B cell (primary cell): ENCODE results near the gene IFT20. TPM values are rescaled to one million over a fixed set of nuclear protein-coding genes. Genes with fewer than 3 reads are reported as not detected.

ENCODE experiments used
- ATAC-seq: fragments of 200-7000 bp; cut with Tn5 transposase; one replicate; pipeline ENCODE4 v1.10.0; 2021; ENCODE audit warnings: low read depth, mild to moderate bottlenecking, moderate number of reproducible peaks, moderate library complexity
- CTCF ChIA-PET: fragments of 350-600 bp; sonication (Branson Sonifier 250); formaldehyde crosslinking; loops from one replicate; lab custom pipeline; 2021; ENCODE audit warnings: antibody characterized with exemption, inconsistent platforms; lab: Charles Lee
- POLR2A ChIA-PET: fragments of 350-600 bp; sonication (Branson Sonifier 250); formaldehyde crosslinking; loops from one replicate; lab custom pipeline; 2021; ENCODE audit warnings: antibody characterized with exemption; lab: Charles Lee
- DNase-seq: peaks from one replicate; pipeline ENCODE4 v3.0.0; 2013
- H2AFZ ChIP-seq: 2 replicates; pipeline ENCODE4 v1.6.1; 2012; ENCODE audit warnings: mild to moderate bottlenecking, low read depth, low read length; ENCODE audit not compliant: insufficient read depth, poor library complexity, severe bottlenecking
- H3K27ac ChIP-seq, 2 donors: 1 replicate in 1 of 2; 2 replicates in 1 of 2; pipeline ENCODE4 v1.5.1; 2012 to 2013; ENCODE audit warnings: low read length in 2 of 2, mild to moderate bottlenecking in 2 of 2, moderate library complexity in 1 of 2
- H3K27me3 ChIP-seq, 4 experiments: fragments of 200-600 bp in 1 of 4; sonication (generic) in 1 of 4; replicated peaks in 1 of 4; 1 replicate in 2 of 4; 2 replicates in 2 of 4; pipeline versions ENCODE4 v1.6.1 to v1.7.0; 2013 to 2016; ENCODE audit warnings: low read length in 3 of 4, mild to moderate bottlenecking in 2 of 4, mixed read lengths in 1 of 4, moderate library complexity in 1 of 4; ENCODE audit not compliant: insufficient read depth in 4 of 4, control insufficient read depth in 3 of 4; ENCODE audit errors: control extremely low read depth in 1 of 4
- H3K36me3 ChIP-seq, 2 experiments: replicated peaks in 1 of 2; 1 replicate in 1 of 2; 2 replicates in 1 of 2; pipeline versions ENCODE4 v1.6.1 to v1.7.1; 2013; ENCODE audit warnings: low read length in 1 of 2; ENCODE audit not compliant: insufficient read depth in 2 of 2, control insufficient read depth in 1 of 2; ENCODE audit errors: control extremely low read depth in 1 of 2, extremely low read depth in 1 of 2
- H3K4me1 ChIP-seq, 2 donors: fragments of 200-600 bp in 1 of 2; sonication (generic) in 1 of 2; 1 replicate in 1 of 2; 2 replicates in 1 of 2; pipeline versions ENCODE4 v1.5.1 to v1.6.1; 2013 to 2017; ENCODE audit warnings: low read length in 2 of 2; ENCODE audit not compliant: control insufficient read depth in 2 of 2, insufficient read depth in 2 of 2
- H3K4me2 ChIP-seq: replicated peaks from 2 replicates; pipeline ENCODE3; 2012; ENCODE audit warnings: mild to moderate bottlenecking, low read depth, low read length; ENCODE audit not compliant: poor library complexity, severe bottlenecking
- H3K4me3 ChIP-seq, 5 experiments: fragments of 200-600 bp in 1 of 5; sonication (generic) in 1 of 5; 1 replicate in 3 of 5; 2 replicates in 2 of 5; pipeline versions ENCODE4 v1.5.1 to v1.7.0; 2011 to 2016; ENCODE audit warnings: low read length in 4 of 5, mild to moderate bottlenecking in 4 of 5, low read depth in 2 of 5, control low read depth in 1 of 5, moderate library complexity in 1 of 5; ENCODE audit not compliant: insufficient read depth in 1 of 5; ENCODE audit errors: control extremely low read depth in 1 of 5, extremely low read depth in 1 of 5
- H3K79me2 ChIP-seq: fragments of 200-600 bp; sonication (generic); one replicate; pipeline ENCODE4 v1.6.0; 2016; ENCODE audit warnings: low read length; ENCODE audit not compliant: control insufficient read depth, insufficient read depth
- H3K9ac ChIP-seq: fragments of 200-600 bp; sonication (generic); 2 replicates; pipeline ENCODE4 v1.6.1; 2017; ENCODE audit warnings: mild to moderate bottlenecking, low read length, moderate library complexity
- H3K9me3 ChIP-seq, 3 donors: one replicate each; pipeline versions ENCODE4 v1.6.1 to v1.7.1; 2013; ENCODE audit warnings: low read length in 2 of 3; ENCODE audit not compliant: control insufficient read depth in 2 of 3, insufficient read depth in 1 of 3; ENCODE audit errors: control extremely low read depth in 1 of 3
- H4K20me1 ChIP-seq: 2 replicates; pipeline ENCODE4 v1.6.0; 2012; ENCODE audit warnings: mild to moderate bottlenecking, low read length; ENCODE audit not compliant: insufficient read depth, control insufficient read depth, poor library complexity, severe bottlenecking
- H3K27ac Mint-ChIP-seq: one replicate; pipeline ENCODE4 v1.8.0; 2021; ENCODE audit warnings: mixed read lengths
- H3K27me3 Mint-ChIP-seq: one replicate; pipeline ENCODE4 v1.8.0; 2021; ENCODE audit warnings: mixed read lengths
- H3K4me1 Mint-ChIP-seq: one replicate; pipeline ENCODE4 v1.8.0; 2021; ENCODE audit warnings: mixed read lengths
- H3K4me3 Mint-ChIP-seq: one replicate; pipeline ENCODE4 v1.8.0; 2021; ENCODE audit warnings: mixed read lengths
- H3K9me3 Mint-ChIP-seq: one replicate; pipeline ENCODE4 v1.8.0; 2022; ENCODE audit warnings: mixed read lengths; ENCODE audit not compliant: insufficient read depth
- EZH2 ChIP-seq: IDR thresholded peaks from 2 replicates; pipeline ENCODE4 v1.6.1; 2012; ENCODE audit warnings: borderline replicate concordance, low read depth, mild to moderate bottlenecking, moderate library complexity, low read length; ENCODE audit not compliant: insufficient read depth, poor library complexity, severe bottlenecking
- WGBS: methylation state at CpG from one replicate; pipeline ENCODE4 v1.1.5; 2013; ENCODE audit warnings: missing lambda C conversion rate; ENCODE audit not compliant: insufficient coverage; 5-methylcytosine and 5-hydroxymethylcytosine counted together
- intact Hi-C: fragments of 100-400 bp; cut with micrococcal nuclease; formaldehyde crosslinking; loops from one replicate; pipeline ENCODE4 v1.10.0; 2022
- polyA plus RNA-seq: library from polyadenylated mRNA; depleted of rRNA; stranded (reverse); fragments of >200 nt; gene quantifications from 2 replicates; pipeline ENCODE4 v1.2.3, GENCODE V29; 2012
- total RNA-seq, 2 donors: library from RNA; stranded (reverse); fragments of 120-200 nt in 1 of 2; gene quantifications; 1 replicate in 1 of 2; 2 replicates in 1 of 2; pipeline versions ENCODE4 v1.2.3 to v1.2.4, GENCODE V29; 2013 to 2022
- TF ChIP-seq, protein P1 (sequence below): fragments of 200-600 bp; IDR thresholded peaks from one replicate; pipeline ENCODE4 v1.8.0; 2022; ENCODE audit warnings: antibody characterized with exemption, mild to moderate bottlenecking

The IFT20 gene
- total and polyA plus RNA-seq, 2 donors (not counting 1 experiment from before 2014, with no cell fraction given) = 35.9 to 52.6 TPM

DNA sequence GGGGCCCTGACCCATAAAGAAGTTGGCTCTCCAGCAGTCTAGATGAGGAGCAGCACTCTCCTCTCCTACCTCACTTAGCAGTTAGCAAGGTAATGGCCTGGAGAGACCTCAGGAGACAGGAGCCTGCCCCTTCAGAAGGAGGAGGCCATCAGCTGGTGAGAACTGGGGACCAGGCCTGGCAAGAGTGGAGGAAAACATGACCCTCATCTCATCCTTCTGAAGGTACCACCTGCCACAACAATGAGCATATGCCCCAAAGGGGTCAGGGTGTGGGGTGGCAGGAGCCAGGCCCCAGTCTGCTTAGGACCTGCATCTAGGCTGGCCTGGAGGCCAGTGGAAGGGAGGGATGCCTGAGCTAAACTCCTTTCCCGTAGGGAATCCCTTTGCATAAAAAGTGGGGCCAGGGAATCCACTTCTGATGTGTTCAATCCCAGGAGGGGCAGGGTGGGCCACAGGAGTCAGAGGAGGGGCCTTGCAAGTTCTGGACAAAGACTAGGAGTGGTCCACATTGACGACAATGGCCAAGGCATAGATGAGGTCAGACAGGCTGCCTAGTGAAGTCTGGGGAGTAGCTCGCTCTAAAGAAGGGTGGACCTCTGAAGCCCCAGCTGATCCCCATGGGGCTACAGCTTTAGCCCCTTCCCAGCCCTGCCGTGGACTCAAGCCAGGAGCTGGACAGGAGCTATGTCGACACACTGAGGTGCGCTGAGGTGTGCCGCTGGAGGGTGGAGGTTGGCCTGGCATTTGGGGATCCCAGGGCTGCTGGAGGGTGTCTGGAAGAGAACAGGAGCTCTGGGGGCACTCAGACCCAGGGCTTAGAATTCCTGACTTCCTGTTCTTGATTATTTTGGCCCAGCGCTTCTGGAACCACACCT is 28.7 kb upstream of the IFT20 start:
- H3K4me1 Mint-ChIP-seq = no peaks in the 10 kb centered on the region
- Histone ChIP-seq H3K9ac (no peak overlapping the region), H3K4me1 (no peaks in the 10 kb centered on the region), H3K27ac (no peak overlapping the region), H3K36me3 (peaks cover 0 to 54% of the 10 kb centered on the region in 2 experiments), H3K4me3 (no peak overlapping the region), H3K27me3 (no peaks in the 10 kb centered on the region), H4K20me1 (peaks cover 12% of the 10 kb centered on the region), H3K79me2 (peaks cover 3% of the 10 kb centered on the region), H3K4me2 (no peak overlapping the region), H3K9me3 (no peaks in the 10 kb centered on the region), H2AFZ (no peak overlapping the region)
- TF ChIP-seq, protein P1, sequence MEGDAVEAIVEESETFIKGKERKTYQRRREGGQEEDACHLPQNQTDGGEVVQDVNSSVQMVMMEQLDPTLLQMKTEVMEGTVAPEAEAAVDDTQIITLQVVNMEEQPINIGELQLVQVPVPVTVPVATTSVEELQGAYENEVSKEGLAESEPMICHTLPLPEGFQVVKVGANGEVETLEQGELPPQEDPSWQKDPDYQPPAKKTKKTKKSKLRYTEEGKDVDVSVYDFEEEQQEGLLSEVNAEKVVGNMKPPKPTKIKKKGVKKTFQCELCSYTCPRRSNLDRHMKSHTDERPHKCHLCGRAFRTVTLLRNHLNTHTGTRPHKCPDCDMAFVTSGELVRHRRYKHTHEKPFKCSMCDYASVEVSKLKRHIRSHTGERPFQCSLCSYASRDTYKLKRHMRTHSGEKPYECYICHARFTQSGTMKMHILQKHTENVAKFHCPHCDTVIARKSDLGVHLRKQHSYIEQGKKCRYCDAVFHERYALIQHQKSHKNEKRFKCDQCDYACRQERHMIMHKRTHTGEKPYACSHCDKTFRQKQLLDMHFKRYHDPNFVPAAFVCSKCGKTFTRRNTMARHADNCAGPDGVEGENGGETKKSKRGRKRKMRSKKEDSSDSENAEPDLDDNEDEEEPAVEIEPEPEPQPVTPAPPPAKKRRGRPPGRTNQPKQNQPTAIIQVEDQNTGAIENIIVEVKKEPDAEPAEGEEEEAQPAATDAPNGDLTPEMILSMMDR = no peak
- no peak for TF ChIP-seq EZH2
- DNase-seq (no peak), ATAC-seq (no peak)
- H3K4me3 Mint-ChIP-seq = no peak overlapping the region
- ChIA-PET POLR2A (no interaction called here), CTCF (interaction anchor here (0.5 to 1.5 kb wide), 2 partner anchors 29 to 195 kb away, joined by 3 read pairs; partner anchors contain the start of genes IFT20 and TNFAIP1)
- 97% methylated on average over 8 of the region's 8 CpGs for WGBS
- H3K27ac Mint-ChIP-seq = no peak overlapping the region
- no peaks in the 10 kb centered on the region for H3K9me3 Mint-ChIP-seq
- no peaks in the 10 kb centered on the region for H3K27me3 Mint-ChIP-seq
- intact Hi-C loops = no loop called here

DNA sequence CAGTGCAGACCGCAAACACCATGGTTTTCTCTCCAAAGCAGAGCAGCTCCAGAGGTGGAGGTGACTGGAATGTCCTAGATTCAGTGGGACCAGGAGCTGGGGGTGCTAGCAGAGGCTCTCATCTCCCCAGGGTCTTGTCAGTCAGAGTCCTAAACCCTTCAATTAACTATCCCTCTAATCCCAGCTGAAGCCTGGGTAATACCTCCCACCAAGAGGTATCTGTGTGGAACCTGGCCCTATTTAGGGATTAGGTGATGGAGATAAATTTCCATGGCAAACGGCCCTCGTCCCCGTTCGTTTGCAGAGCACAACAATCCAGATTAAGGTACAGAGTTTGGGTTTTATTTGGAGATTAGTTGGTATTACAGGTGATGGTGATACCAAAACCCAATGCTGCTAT is 27.9 kb upstream of the IFT20 start:
- POLR2A ChIA-PET = interaction anchor here (0.6 kb wide), 1 partner anchor 11 kb away, joined by 8 read pairs; no protein-coding TSS in a partner anchor

More for the DNA sequence above, 27.9 kb upstream of the IFT20 start:
- Histone ChIP-seq H3K9me3 (no peaks in the 10 kb centered on the region), H3K79me2 (peaks cover 11% of the 10 kb centered on the region), H3K4me2 (no peak overlapping the region), H3K9ac (no peak overlapping the region), H3K4me1 (peaks cover 5 to 8% of the 10 kb centered on the region in 2 donors), H4K20me1 (peaks cover 20% of the 10 kb centered on the region), H2AFZ (no peak overlapping the region), H3K27ac (no peak overlapping the region), H3K4me3 (no peak overlapping the region), H3K36me3 (peaks cover 0 to 59% of the 10 kb centered on the region in 2 experiments), H3K27me3 (no peaks in the 10 kb centered on the region)
- DNase-seq (no peak), ATAC-seq (no peak)
- Mint-ChIP-seq H3K27me3 (no peaks in the 10 kb centered on the region), H3K9me3 (no peaks in the 10 kb centered on the region), H3K27ac (no peak overlapping the region), H3K4me1 (peaks cover 4% of the 10 kb centered on the region), H3K4me3 (no peak overlapping the region)
- CTCF ChIA-PET = interaction anchor here (1.5 kb wide), 1 partner anchor 28 kb away, joined by 3 read pairs; the partner anchor contains the start of genes IFT20 and TNFAIP1
- intact Hi-C loops = no loop called here
- WGBS = no CpG with 5 or more reads among the region's 5 CpGs
- TF ChIP-seq, protein P1 = no peak
- TF ChIP-seq EZH2 = no peak
